HG02943 (cell line): Measurements from ENCODE around the gene WIPF2.

Source experiments
- ATAC-seq: cut with Tn5 transposase; IDR thresholded peaks from one replicate; pipeline ENCODE4 v1.9.1; 2021; ENCODE audit warnings: mild to moderate bottlenecking, low read depth, moderate library complexity; ENCODE audit not compliant: unreplicated experiment

WIPF2 gene

GRCh38 chr17:40323391-40324381 is 104.6 kb downstream of the WIPF2 start:
- no peak for ATAC-seq

GRCh38 chr17:40325156-40326013 is 106.3 kb downstream of the WIPF2 start:
- no peak for ATAC-seq

GRCh38 chr17:40326014-40326831 is 107.1 kb downstream of the WIPF2 start:
- ATAC-seq, result no peak

- ATAC-seq, result no peak
Observed at GRCh38 chr17:40326832-40327199, 107.7 kb downstream of the WIPF2 start.

- no peak for ATAC-seq
Observed at GRCh38 chr17:40327244-40327729, 108.2 kb downstream of the WIPF2 start.

- no peak for ATAC-seq
Observed at GRCh38 chr17:40327735-40328385, 108.8 kb downstream of the WIPF2 start.

GRCh38 chr17:40328386-40328766 is 109.3 kb downstream of the WIPF2 start:
- no peak for ATAC-seq

GRCh38 chr17:40329839-40330794 is 111.0 kb downstream of the WIPF2 start:
- ATAC-seq, result no peak

- no peak for ATAC-seq
Observed at GRCh38 chr17:40330850-40331470, 111.9 kb downstream of the WIPF2 start.

- no peak for ATAC-seq
Observed at GRCh38 chr17:40331743-40332641, 112.9 kb downstream of the WIPF2 start.
